Activated naive CD4-positive, alpha-beta T cell treated with anti-CD3 and anti-CD28 coated beads, Interleukin-2, amount 50 U/mL, for 24 hours (primary cell): ENCODE data around the gene WIPI1.
A peak's percentile ranks its signal among the peaks of the same experiment; 100 is the strongest.

Experiments used
- H3K27ac Mint-ChIP-seq: one replicate; pipeline ENCODE4 v1.8.0; 2021; ENCODE audit warnings: mild to moderate bottlenecking, mixed read lengths
- H3K27me3 Mint-ChIP-seq: one replicate; pipeline ENCODE4 v1.8.0; 2021; ENCODE audit warnings: mixed read lengths
- H3K36me3 Mint-ChIP-seq: one replicate; pipeline ENCODE4 v1.8.0; 2021; ENCODE audit warnings: mixed read lengths
- H3K4me1 Mint-ChIP-seq: one replicate; pipeline ENCODE4 v1.8.0; 2021; ENCODE audit warnings: mixed read lengths
- H3K4me3 Mint-ChIP-seq: one replicate; pipeline ENCODE4 v1.8.0; 2021; ENCODE audit warnings: mild to moderate bottlenecking, mixed read lengths
- H3K9me3 Mint-ChIP-seq: one replicate; pipeline ENCODE4 v1.8.0; 2021; ENCODE audit warnings: mixed read lengths

The WIPI1 gene

GRCh38 chr17:68452724-68453290, 4.5 kb downstream of the WIPI1 start:
- no peak overlapping the region for H3K27ac Mint-ChIP-seq
- H3K4me3 Mint-ChIP-seq, result no peak overlapping the region
- no peaks in the 10 kb centered on the region for H3K36me3 Mint-ChIP-seq
- H3K4me1 Mint-ChIP-seq, result peaks cover 14% of the 10 kb centered on the region
- H3K27me3 Mint-ChIP-seq, result no peaks in the 10 kb centered on the region
- no peaks in the 10 kb centered on the region for H3K9me3 Mint-ChIP-seq

DNA sequence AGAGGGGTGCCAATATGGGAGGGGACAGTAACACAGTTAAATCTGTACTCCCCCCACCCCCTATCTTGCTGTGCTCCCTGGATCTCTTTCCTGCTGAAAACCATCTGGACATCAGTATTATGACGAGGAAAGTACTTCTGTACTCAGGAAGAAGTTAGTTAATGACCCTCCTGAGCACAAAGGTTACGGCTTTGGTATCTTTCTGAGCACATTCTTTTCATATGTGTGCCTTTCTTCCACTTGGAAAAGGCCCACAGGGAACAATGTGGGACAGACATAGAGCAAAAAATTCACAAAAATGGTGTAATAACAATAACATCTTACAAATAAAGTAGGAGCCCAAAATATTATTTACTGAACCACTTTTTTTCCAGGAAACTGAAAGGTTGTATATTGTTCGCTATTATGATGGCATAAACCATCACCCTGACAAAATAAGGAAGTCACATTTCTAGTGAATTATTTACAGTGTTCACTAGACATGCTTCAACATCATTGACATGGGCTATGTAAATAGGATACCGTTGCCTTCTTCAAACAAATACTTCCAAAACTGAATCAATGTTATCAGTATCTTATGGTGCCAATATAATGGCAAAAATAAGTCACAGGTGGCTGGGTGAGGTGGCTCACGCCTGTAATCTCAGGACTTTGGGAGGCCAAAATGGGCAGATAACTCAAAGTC, 5.5 kb downstream of the WIPI1 start:
- Mint-ChIP-seq H3K9me3 (no peaks in the 10 kb centered on the region), H3K4me3 (no peak overlapping the region), H3K27me3 (no peaks in the 10 kb centered on the region), H3K4me1 (peaks cover 14% of the 10 kb centered on the region), H3K27ac (no peak overlapping the region), H3K36me3 (no peaks in the 10 kb centered on the region)

- Mint-ChIP-seq H3K9me3 (no peaks in the 10 kb centered on the region), H3K4me3 (no peak overlapping the region), H3K27me3 (no peaks in the 10 kb centered on the region), H3K4me1 (peaks cover 5% of the 10 kb centered on the region), H3K36me3 (no peaks in the 10 kb centered on the region), H3K27ac (no peak overlapping the region)
Observed at GRCh38 chr17:68450801-68451200, 6.5 kb downstream of the WIPI1 start.

- Mint-ChIP-seq H3K4me1 (peaks cover 5% of the 10 kb centered on the region), H3K4me3 (no peak overlapping the region), H3K27ac (no peak overlapping the region), H3K27me3 (no peaks in the 10 kb centered on the region), H3K9me3 (no peaks in the 10 kb centered on the region), H3K36me3 (no peaks in the 10 kb centered on the region)
Observed at GRCh38 chr17:68450391-68450790, 6.9 kb downstream of the WIPI1 start.

GRCh38 chr17:68449021-68449739, 8.1 kb downstream of the WIPI1 start:
- no peaks in the 10 kb centered on the region for H3K27me3 Mint-ChIP-seq
- no peak overlapping the region for H3K4me3 Mint-ChIP-seq
- H3K4me1 Mint-ChIP-seq, result peaks cover 5% of the 10 kb centered on the region
- H3K36me3 Mint-ChIP-seq, result no peaks in the 10 kb centered on the region
- no peak overlapping the region for H3K27ac Mint-ChIP-seq
- H3K9me3 Mint-ChIP-seq, result no peaks in the 10 kb centered on the region

- Mint-ChIP-seq H3K4me3 (no peak overlapping the region), H3K27ac (no peak overlapping the region), H3K36me3 (no peaks in the 10 kb centered on the region), H3K4me1 (peaks cover 2% of the 10 kb centered on the region), H3K9me3 (no peaks in the 10 kb centered on the region), H3K27me3 (no peaks in the 10 kb centered on the region)
Observed at GRCh38 chr17:68446626-68447041, 10.7 kb downstream of the WIPI1 start.

- no peaks in the 10 kb centered on the region for H3K9me3 Mint-ChIP-seq
- peaks cover 12% of the 10 kb centered on the region for H3K4me1 Mint-ChIP-seq
- no peaks in the 10 kb centered on the region for H3K27me3 Mint-ChIP-seq
- H3K27ac Mint-ChIP-seq, result no peak overlapping the region
- no peak overlapping the region for H3K4me3 Mint-ChIP-seq
- no peaks in the 10 kb centered on the region for H3K36me3 Mint-ChIP-seq
Observed at GRCh38 chr17:68445671-68446070, 11.6 kb downstream of the WIPI1 start.

- no peaks in the 10 kb centered on the region for H3K27me3 Mint-ChIP-seq
- H3K36me3 Mint-ChIP-seq, result no peaks in the 10 kb centered on the region
- H3K4me1 Mint-ChIP-seq, result peaks cover 24% of the 10 kb centered on the region
- H3K9me3 Mint-ChIP-seq, result no peaks in the 10 kb centered on the region
- no peak overlapping the region for H3K4me3 Mint-ChIP-seq
- no peak overlapping the region for H3K27ac Mint-ChIP-seq
Observed at GRCh38 chr17:68443972-68444464, 13.3 kb downstream of the WIPI1 start.

GRCh38 chr17:68441070-68441770, 16.1 kb downstream of the WIPI1 start:
- H3K36me3 Mint-ChIP-seq, result no peaks in the 10 kb centered on the region
- H3K27me3 Mint-ChIP-seq, result no peaks in the 10 kb centered on the region
- no peak overlapping the region for H3K4me3 Mint-ChIP-seq
- H3K4me1 Mint-ChIP-seq, result peaks cover 52% of the 10 kb centered on the region
- no peaks in the 10 kb centered on the region for H3K9me3 Mint-ChIP-seq
- H3K27ac Mint-ChIP-seq, result peak overlapping the region; percentile 14

GRCh38 chr17:68440526-68440925, 16.8 kb downstream of the WIPI1 start:
- Mint-ChIP-seq H3K27ac (peak overlapping the region; percentile 14), H3K4me3 (no peak overlapping the region), H3K27me3 (no peaks in the 10 kb centered on the region), H3K36me3 (no peaks in the 10 kb centered on the region), H3K4me1 (peaks cover 58% of the 10 kb centered on the region), H3K9me3 (no peaks in the 10 kb centered on the region)

GRCh38 chr17:68439656-68440290, 17.5 kb downstream of the WIPI1 start:
- no peaks in the 10 kb centered on the region for H3K27me3 Mint-ChIP-seq
- H3K4me3 Mint-ChIP-seq, result no peak overlapping the region
- peak overlapping the region; percentile 76 for H3K27ac Mint-ChIP-seq
- no peaks in the 10 kb centered on the region for H3K9me3 Mint-ChIP-seq
- no peaks in the 10 kb centered on the region for H3K36me3 Mint-ChIP-seq
- peaks cover 58% of the 10 kb centered on the region for H3K4me1 Mint-ChIP-seq

GRCh38 chr17:68437979-68438822, 19.1 kb downstream of the WIPI1 start:
- Mint-ChIP-seq H3K27ac (peak overlapping the region; percentile 92), H3K9me3 (no peaks in the 10 kb centered on the region), H3K4me3 (peak overlapping the region; percentile 67), H3K4me1 (peaks cover 58% of the 10 kb centered on the region), H3K27me3 (no peaks in the 10 kb centered on the region), H3K36me3 (no peaks in the 10 kb centered on the region)

- H3K36me3 Mint-ChIP-seq, result peaks cover 1% of the 10 kb centered on the region
- H3K4me1 Mint-ChIP-seq, result peaks cover 65% of the 10 kb centered on the region
- no peaks in the 10 kb centered on the region for H3K27me3 Mint-ChIP-seq
- no peaks in the 10 kb centered on the region for H3K9me3 Mint-ChIP-seq
- peak overlapping the region; percentile 9 for H3K27ac Mint-ChIP-seq
- peak overlapping the region; percentile 62 for H3K4me3 Mint-ChIP-seq
Observed at GRCh38 chr17:68435876-68436842, 21.1 kb downstream of the WIPI1 start.

DNA sequence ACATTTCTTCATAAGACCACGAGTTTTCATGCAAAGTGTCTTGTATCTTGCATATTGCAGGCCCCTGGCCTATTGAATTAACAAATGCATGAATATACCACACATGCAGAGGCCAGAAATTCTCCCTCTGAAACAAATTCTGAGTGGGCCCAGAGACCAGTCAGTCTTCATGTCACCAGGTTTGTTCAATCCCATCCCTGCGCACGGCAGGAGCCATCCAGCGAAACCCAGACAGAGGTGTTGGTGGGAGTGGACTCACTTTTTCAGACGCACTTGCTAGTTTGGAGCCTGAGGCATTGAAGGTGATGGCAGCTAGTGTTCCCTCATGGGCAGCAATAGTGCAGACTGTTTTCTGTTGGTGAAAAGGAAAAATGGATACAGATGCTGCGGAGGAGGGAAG, 21.9 kb downstream of the WIPI1 start:
- no peak overlapping the region for H3K4me3 Mint-ChIP-seq
- peaks cover 1% of the 10 kb centered on the region for H3K36me3 Mint-ChIP-seq
- no peak overlapping the region for H3K27ac Mint-ChIP-seq
- no peaks in the 10 kb centered on the region for H3K9me3 Mint-ChIP-seq
- H3K4me1 Mint-ChIP-seq, result peaks cover 60% of the 10 kb centered on the region
- H3K27me3 Mint-ChIP-seq, result no peaks in the 10 kb centered on the region
